GM12878 (cell line): ENCODE results near the gene TRIP12. TPM values are rescaled to one million over a fixed set of nuclear protein-coding genes. Genes with fewer than 3 reads are reported as not detected.
"Not testable (repeated sequence)": the region's sequence is repeated elsewhere in the genome, so short reads cannot be mapped to it uniquely, and the experiment has no call there.

Experiments used
- ATAC-seq: fragments of 200-7000 bp; cut with Tn5 transposase; 3 replicates; pipeline ENCODE4 v1.9.1; 2020; ENCODE audit warnings: mild to moderate bottlenecking, moderate library complexity
- BruUV-seq: library from RNA; stranded (reverse); fragments of 400-500 nt; replicated peaks from 2 replicates; lab custom pipeline; 2021; lab: Mats Ljungman, UMichigan
- CTCF ChIA-PET: fragments of 300-600 bp; sonication (Branson Sonifier 250); formaldehyde crosslinking; extraction: SDS; loops from one replicate; lab custom pipeline; 2021; ENCODE audit warnings: inconsistent platforms; lab: Yijun Ruan, JAX
- POLR2A ChIA-PET: fragments of 350-600 bp; formaldehyde crosslinking; extraction: SDS; loops from one replicate; lab custom pipeline; 2021; ENCODE audit warnings: inconsistent platforms; lab: Charles Lee
- RAD21 ChIA-PET: fragments of 300-600 bp; sonication (Branson Sonifier 250); formaldehyde crosslinking; loops from one replicate; lab custom pipeline; 2023; ENCODE audit warnings: antibody characterized with exemption; ENCODE audit not compliant: unreplicated experiment; lab: Charles Lee
- SMC1A ChIA-PET: fragments of 300-600 bp; sonication (Branson Sonifier 250); formaldehyde crosslinking; loops from one replicate; lab custom pipeline; 2023; ENCODE audit not compliant: unreplicated experiment, uncharacterized antibody; lab: Charles Lee
- DNase-seq: peaks from one replicate; pipeline ENCODE4 v3.0.0-alpha.2; 2011; ENCODE audit warnings: low read depth, low spot score
- FAIRE-seq: peaks from 3 replicates; lab custom pipeline; 2011; peaks lifted over from hg19 to GRCh38; lab: Jason Lieb, UNC
- H2AFZ ChIP-seq: 2 replicates; pipeline ENCODE4 v1.6.0; 2011; ENCODE audit warnings: low read depth, low read length, control low read depth; ENCODE audit not compliant: control insufficient read depth
- H3K27ac ChIP-seq: 2 replicates; pipeline ENCODE4 v1.5.1; 2011; ENCODE audit warnings: control low read depth; ENCODE audit not compliant: control insufficient read depth, insufficient read depth
- H3K27me3 ChIP-seq, 2 experiments: replicated peaks in 1 of 2; 2 replicates each; pipeline versions ENCODE4 v1.6.0 to v1.6.1; 2011; ENCODE audit warnings: low read length in 1 of 2; ENCODE audit not compliant: control insufficient read depth in 2 of 2, insufficient read depth in 2 of 2
- H3K36me3 ChIP-seq, 2 experiments: 2 replicates each; pipeline ENCODE4 v1.5.1; 2011; ENCODE audit warnings: low read length in 1 of 2; ENCODE audit not compliant: control insufficient read depth in 2 of 2, insufficient read depth in 2 of 2
- H3K4me1 ChIP-seq: 2 replicates; pipeline ENCODE4 v1.6.1; 2011; ENCODE audit warnings: mild to moderate bottlenecking, low read length, moderate library complexity, mixed read lengths; ENCODE audit not compliant: control insufficient read depth, insufficient read depth
- H3K4me2 ChIP-seq: 2 replicates; pipeline ENCODE4 v1.6.0; 2011; ENCODE audit warnings: control low read depth; ENCODE audit not compliant: control insufficient read depth, insufficient read depth
- H3K4me3 ChIP-seq: fragments of 200-600 bp; sonication (generic); 2 replicates; pipeline ENCODE4 v1.5.1; 2016
- H3K79me2 ChIP-seq: 2 replicates; pipeline ENCODE4 v1.6.0; 2011; ENCODE audit warnings: low read length; ENCODE audit not compliant: control insufficient read depth, insufficient read depth
- H3K9ac ChIP-seq: 2 replicates; pipeline ENCODE4 v1.8.0; 2011; ENCODE audit warnings: low read length, control low read depth, mixed read lengths; ENCODE audit not compliant: control insufficient read depth, insufficient read depth
- H3K9me3 ChIP-seq: replicated peaks from 3 replicates; pipeline ENCODE4 v1.5.1; 2011; ENCODE audit warnings: mild to moderate bottlenecking, low read length; ENCODE audit not compliant: control insufficient read depth, insufficient read depth
- H4K20me1 ChIP-seq: 2 replicates; pipeline ENCODE4 v1.6.0; 2011; ENCODE audit not compliant: control insufficient read depth, insufficient read depth
- ASH2L ChIP-seq: fragments of 300-600, 200-600 bp; sonication (generic); IDR thresholded peaks from 2 replicates; pipeline ENCODE4 v1.6.1; 2017; ENCODE audit warnings: low read depth, mild to moderate bottlenecking, borderline replicate concordance
- IRF4 ChIP-seq: IDR thresholded peaks from 2 replicates; pipeline ENCODE4 v1.6.1; 2011; ENCODE audit warnings: low read depth, low read length
- MTA2 ChIP-seq: fragments of 450-650 bp; IDR thresholded peaks from 2 replicates; pipeline ENCODE4 v1.6.1; 2016; ENCODE audit warnings: low read depth, mild to moderate bottlenecking, moderate library complexity
- POLR2A ChIP-seq: IDR thresholded peaks from 2 replicates; pipeline ENCODE4 v1.6.1; 2011; ENCODE audit warnings: low read depth, mild to moderate bottlenecking, low read length
- SIX5 ChIP-seq: IDR thresholded peaks from 2 replicates; pipeline ENCODE4 v1.6.1; 2011; ENCODE audit warnings: mild to moderate bottlenecking, low read depth, low read length, moderate library complexity; ENCODE audit not compliant: severe bottlenecking
- ZNF217 ChIP-seq: fragments of 450-650 bp; IDR thresholded peaks from 2 replicates; pipeline ENCODE4 v1.6.1; 2017; ENCODE audit warnings: antibody characterized with exemption, mild to moderate bottlenecking
- ZNF622 ChIP-seq: fragments of 450-650 bp; IDR thresholded peaks from 2 replicates; pipeline ENCODE4 v1.6.1; 2017; ENCODE audit warnings: mild to moderate bottlenecking, inconsistent platforms
- WGBS: methylation state at CpG from one replicate; pipeline ENCODE4 v1.1.6; 2016; ENCODE audit warnings: low lambda C conversion rate; ENCODE audit not compliant: insufficient replicate concordance, insufficient coverage; ENCODE audit errors: missing lambda C conversion rate; 5-methylcytosine and 5-hydroxymethylcytosine counted together
- in situ Hi-C: fragments of 300-500 bp; cut with MboI; formaldehyde crosslinking; loops from 9 replicates; pipeline ENCODE4 v1.14.3; 2018; ENCODE audit warnings: mixed read lengths
- intact Hi-C: fragments of 100-400 bp; cut with micrococcal nuclease; formaldehyde crosslinking; loops from one replicate; pipeline ENCODE4 v1.14.2; 2022; ENCODE audit not compliant: unreplicated experiment
- polyA plus RNA-seq, 11 experiments: library from polyadenylated mRNA; depleted of rRNA in 4 of 11; unstranded in 6 of 11; stranded (reverse) in 5 of 11; fragments of >200 nt; fragmentation: Nextera tagmentation in 4 of 11; fragmentation: Illumina TruSeq in 1 of 11; extraction: Ambion mirVana in 4 of 11; extraction: Trizol in 1 of 11; gene quantifications; 1 replicate in 1 of 11; 2 replicates in 10 of 11; pipeline versions ENCODE4 v1.2.1 to v1.2.3, GENCODE V29; 2011 to 2016; ENCODE audit warnings: inconsistent platforms in 2 of 11, missing spikeins in 2 of 11, low read depth in 1 of 11
- total RNA-seq, 4 experiments: library from RNA; depleted of rRNA in 3 of 4; stranded (reverse); fragments of >200 nt in 3 of 4; fragmentation: Illumina TruSeq in 1 of 4; extraction: Trizol in 1 of 4; gene quantifications; 2 replicates each; pipeline versions ENCODE4 v1.2.1 to v1.2.3, GENCODE V29; 2013 to 2021
- TF ChIP-seq, protein P1 (sequence below): fragments of 450-650 bp; IDR thresholded peaks from 2 replicates; pipeline ENCODE4 v1.6.1; 2017; ENCODE audit warnings: antibody characterized with exemption, mild to moderate bottlenecking, moderate library complexity
- TF ChIP-seq, protein P2 (sequence below): IDR thresholded peaks from 2 replicates; pipeline ENCODE4 v1.6.1; 2012; ENCODE audit warnings: low read depth, low read length, improper control_type of control experiment

The TRIP12 gene
- total and polyA plus RNA-seq, 10 of the 15 experiments (the other 5 are each of a cell fraction or from before 2014, with no cell fraction given): 23.1 to 207 (median 97.0) TPM

DNA sequence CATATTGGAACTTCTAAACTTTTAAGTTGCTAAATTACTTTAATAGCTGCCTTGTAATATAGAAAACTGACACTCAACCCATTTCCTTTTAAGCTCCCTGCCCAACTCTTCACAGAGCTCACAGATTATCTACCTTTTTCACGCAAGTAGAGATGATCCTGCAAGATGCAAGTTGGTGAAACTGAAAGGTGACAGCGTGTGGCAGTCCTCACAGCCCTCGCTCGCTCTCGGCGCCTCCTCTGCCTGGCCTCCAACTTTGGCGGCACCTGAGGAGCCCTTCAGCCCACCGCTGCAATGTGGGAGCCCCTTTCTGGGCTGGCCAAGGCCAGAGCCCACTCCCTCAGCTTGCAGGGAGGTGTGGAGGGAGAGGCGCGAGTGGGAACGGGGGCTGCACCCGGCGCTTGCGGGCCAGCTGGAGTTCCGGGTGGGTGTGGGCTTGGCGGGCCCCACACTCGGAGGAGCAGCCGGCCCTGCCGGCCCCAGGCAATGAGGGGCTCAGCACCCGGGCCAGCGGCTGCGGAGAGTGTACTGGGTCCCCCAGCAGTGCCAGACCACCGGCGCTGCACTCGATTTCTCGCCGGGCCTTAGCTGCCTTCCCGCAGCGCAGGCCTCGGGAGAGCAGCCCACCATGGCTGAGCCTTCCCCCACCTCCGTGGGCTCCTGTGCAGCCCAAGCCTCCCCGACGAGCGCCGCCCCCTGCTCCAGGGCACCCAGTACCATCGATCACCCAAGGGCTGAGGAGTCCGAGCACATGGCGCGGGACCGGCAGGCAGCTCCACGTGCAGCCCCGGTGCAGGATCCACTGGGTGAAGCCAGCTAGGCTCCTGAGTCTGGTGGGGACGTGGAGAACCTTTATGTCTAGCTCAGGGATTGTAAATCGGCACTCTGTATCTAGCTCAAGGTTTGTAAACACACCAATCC is 71.2 kb downstream of the TRIP12 start:
- RAD21 ChIA-PET, in situ Hi-C loops, H2AFZ ChIP-seq, H3K27me3 ChIP-seq, DNase-seq, H3K9me3 ChIP-seq, H3K4me3 ChIP-seq, BruUV-seq, intact Hi-C loops, H3K9ac ChIP-seq, FAIRE-seq, H3K4me2 ChIP-seq, H3K4me1 ChIP-seq, H3K27ac ChIP-seq, ATAC-seq, H4K20me1 ChIP-seq: not testable (repeated sequence)
- over 99% methylated on average over 44 of the region's 44 CpGs for WGBS
- TF ChIP-seq POLR2A: 0 out of 2 replicates have a peak, but pooled peaks have one; percentile 30
- Histone ChIP-seq H3K36me3 (peaks cover 0 to 20% of the 10 kb centered on the region in 2 experiments), H3K79me2 (peaks cover 24% of the 10 kb centered on the region)
- ChIA-PET POLR2A (interaction anchor here (1.1 kb wide), 1 partner anchor 16 kb away, joined by 3 read pairs; no protein-coding TSS in a partner anchor), SMC1A (interaction anchor here (1.2 kb wide), 1 partner anchor 49 kb away, joined by 4 read pairs; no protein-coding TSS in a partner anchor), CTCF (interaction anchor here (1.3 to 4.9 kb wide), 3 partner anchors 12 to 50 kb away, joined by 3 to 26 read pairs (median 17); no protein-coding TSS in a partner anchor)

- H3K27ac ChIP-seq: no peak overlapping the region
- ATAC-seq: no peak
- TF ChIP-seq ZNF622 (no peak), SIX5 (no peak), ASH2L (no peak), IRF4 (no peak), POLR2A (no peak), MTA2 (no peak), ZNF217 (no peak)
- TF ChIP-seq, protein P1, sequence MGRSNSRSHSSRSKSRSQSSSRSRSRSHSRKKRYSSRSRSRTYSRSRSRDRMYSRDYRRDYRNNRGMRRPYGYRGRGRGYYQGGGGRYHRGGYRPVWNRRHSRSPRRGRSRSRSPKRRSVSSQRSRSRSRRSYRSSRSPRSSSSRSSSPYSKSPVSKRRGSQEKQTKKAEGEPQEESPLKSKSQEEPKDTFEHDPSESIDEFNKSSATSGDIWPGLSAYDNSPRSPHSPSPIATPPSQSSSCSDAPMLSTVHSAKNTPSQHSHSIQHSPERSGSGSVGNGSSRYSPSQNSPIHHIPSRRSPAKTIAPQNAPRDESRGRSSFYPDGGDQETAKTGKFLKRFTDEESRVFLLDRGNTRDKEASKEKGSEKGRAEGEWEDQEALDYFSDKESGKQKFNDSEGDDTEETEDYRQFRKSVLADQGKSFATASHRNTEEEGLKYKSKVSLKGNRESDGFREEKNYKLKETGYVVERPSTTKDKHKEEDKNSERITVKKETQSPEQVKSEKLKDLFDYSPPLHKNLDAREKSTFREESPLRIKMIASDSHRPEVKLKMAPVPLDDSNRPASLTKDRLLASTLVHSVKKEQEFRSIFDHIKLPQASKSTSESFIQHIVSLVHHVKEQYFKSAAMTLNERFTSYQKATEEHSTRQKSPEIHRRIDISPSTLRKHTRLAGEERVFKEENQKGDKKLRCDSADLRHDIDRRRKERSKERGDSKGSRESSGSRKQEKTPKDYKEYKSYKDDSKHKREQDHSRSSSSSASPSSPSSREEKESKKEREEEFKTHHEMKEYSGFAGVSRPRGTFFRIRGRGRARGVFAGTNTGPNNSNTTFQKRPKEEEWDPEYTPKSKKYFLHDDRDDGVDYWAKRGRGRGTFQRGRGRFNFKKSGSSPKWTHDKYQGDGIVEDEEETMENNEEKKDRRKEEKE: no peak
- TF ChIP-seq, protein P2, sequence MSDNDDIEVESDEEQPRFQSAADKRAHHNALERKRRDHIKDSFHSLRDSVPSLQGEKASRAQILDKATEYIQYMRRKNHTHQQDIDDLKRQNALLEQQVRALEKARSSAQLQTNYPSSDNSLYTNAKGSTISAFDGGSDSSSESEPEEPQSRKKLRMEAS: no peak
Measured at GRCh38 chr2:229849073-229849472, 72.7 kb downstream of the TRIP12 start.

More at GRCh38 chr2:229849073-229849472, 72.7 kb downstream of the TRIP12 start:
- no peak overlapping the region for H3K9ac ChIP-seq
- 100% methylated on average over 3 of the region's 3 CpGs for WGBS
- no peaks in the 10 kb centered on the region for H3K27me3 ChIP-seq
- no TSS peak for BruUV-seq
- H3K79me2 ChIP-seq: peaks cover 19% of the 10 kb centered on the region
- H3K36me3 ChIP-seq: peaks cover 0 to 12% of the 10 kb centered on the region in 2 experiments
- H3K9me3 ChIP-seq: no peaks in the 10 kb centered on the region
- in situ Hi-C loops: no loop called here
- no peak overlapping the region for H3K4me3 ChIP-seq
- DNase-seq: no peak
- no peak overlapping the region for H3K4me2 ChIP-seq
- H3K4me1 ChIP-seq: peaks cover 6% of the 10 kb centered on the region; the same call in 1 of the 2 replicates
- SMC1A ChIA-PET: interaction anchor here (0.7 kb wide), 1 partner anchor 62 kb away, joined by 3 read pairs; no protein-coding TSS in a partner anchor
- POLR2A ChIA-PET: no interaction called here
- intact Hi-C loops: no loop called here
- CTCF ChIA-PET: interaction anchor here (0.6 to 0.8 kb wide), 2 partner anchors 48 to 965 kb away, joined by 3 read pairs; no protein-coding TSS in a partner anchor
- no peak for FAIRE-seq
- no peaks in the 10 kb centered on the region for H4K20me1 ChIP-seq
- RAD21 ChIA-PET: no interaction called here
- no peak overlapping the region for H2AFZ ChIP-seq
